Stimulated activated CD8-positive, alpha-beta memory T cell treated with anti-CD3 and anti-CD28 coated beads, Interleukin-15, amount 100 ng/mL, for 1 hour (primary cell): ENCODE results near the gene DNMT3B.
A peak's percentile ranks its signal among the peaks of the same experiment; 100 is the strongest.
"Not testable (repeated sequence)": the region's sequence is repeated elsewhere in the genome, so short reads cannot be mapped to it uniquely, and the experiment has no call there.

Experiments used
- DNase-seq: peaks from one replicate; pipeline ENCODE4 v3.0.0-alpha.2; 2020; ENCODE audit warnings: low read depth

Gene DNMT3B

DNA sequence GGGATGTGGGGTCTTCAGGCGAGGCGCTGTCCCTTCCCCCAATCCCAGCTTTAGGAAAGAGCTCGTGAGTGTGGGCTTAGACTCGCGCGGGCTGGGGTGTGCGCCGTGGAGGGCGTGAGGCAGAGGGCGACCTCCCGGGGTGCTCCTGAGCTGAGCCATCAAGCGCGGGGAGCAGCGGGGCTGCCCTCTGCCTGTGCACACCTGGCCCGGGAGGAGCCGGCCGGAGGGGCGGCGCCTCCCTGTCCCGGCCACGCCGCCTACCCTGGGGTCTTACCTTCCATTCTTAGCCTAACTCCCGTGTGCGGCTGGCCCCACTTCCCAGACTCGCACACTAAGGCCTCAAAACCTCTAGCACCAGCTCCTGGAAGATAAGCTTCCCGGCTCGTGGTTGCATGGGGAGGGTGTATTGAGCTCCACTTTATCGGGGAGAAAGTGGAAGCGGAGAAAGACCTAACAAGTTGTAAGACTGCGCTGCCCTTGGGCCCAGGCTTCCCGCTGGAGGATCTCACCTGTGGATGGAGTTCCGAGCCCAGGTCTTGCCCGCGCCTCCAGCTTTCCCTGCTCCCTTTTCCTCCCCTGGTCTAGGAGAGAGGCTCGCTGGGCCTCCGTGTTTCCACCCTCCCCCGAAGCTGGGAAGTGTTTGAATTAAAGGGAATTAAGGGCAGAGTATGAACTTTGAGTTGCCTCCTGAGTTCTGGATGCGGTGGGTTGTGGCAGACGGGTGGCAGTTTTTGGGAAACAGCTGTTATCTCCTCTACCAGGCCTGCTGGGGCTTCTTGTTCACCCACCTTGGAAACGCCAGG is 1.2 kb downstream of the DNMT3B start:
- no peak for DNase-seq

GRCh38 chr20:32764005-32764960 is 2.1 kb downstream of the DNMT3B start:
- no peak for DNase-seq

DNA sequence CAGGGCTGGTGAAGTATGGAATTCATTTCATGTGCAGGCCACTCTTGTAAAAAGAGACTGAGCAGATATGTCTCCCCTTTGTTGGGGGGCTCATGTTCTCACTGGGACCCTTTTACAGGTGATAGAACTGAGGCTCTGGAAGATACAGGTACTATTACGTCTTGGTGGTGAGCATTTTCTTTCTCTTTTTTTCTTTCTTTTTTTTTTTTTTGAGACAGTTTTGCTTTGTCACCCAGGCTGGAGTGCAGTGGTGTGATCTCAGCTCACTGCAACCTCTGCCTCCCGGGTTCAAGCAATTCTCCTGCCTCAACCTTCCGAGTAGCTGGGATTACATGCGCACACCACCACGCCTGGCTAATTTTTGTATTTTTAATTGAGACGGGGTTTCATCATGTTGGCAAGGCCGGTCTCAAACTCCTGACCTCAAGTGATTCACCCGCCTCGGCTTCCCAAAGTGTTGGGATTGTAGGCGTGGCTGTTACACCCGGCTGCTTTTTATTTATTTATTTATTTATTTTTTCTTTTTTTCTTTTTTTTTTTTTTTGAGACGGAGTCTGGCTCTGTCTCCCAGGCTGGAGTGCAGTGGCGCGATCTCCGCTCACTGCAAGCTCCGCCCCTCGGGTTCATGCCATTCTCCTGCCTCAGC is 3.2 kb downstream of the DNMT3B start:
- DNase-seq: not testable (repeated sequence)

- DNase-seq: no peak
Observed at GRCh38 chr20:32767418-32768198, 5.4 kb downstream of the DNMT3B start.

DNA sequence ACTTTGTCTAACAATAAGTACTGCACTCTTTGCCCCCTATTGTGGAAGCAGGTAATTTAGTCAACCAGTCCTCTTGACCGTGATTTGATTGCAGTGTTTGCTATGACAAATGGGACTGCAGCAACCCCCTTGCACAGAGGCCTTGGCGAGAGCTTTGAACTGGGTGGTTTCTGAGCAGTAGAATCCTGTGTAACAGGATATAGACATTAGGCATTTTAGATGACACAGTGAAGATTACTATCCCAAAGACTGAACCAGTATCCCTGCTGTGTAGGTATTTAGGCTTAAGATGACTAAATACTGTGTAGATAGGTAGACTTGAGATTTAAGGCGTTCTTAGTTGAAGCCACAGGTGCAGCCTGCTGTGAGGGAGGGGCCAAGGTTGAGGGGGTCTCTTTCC is 9.9 kb downstream of the DNMT3B start:
- no peak for DNase-seq

GRCh38 chr20:32773223-32773622 is 11.0 kb downstream of the DNMT3B start:
- no peak for DNase-seq

- no peak for DNase-seq
Observed at GRCh38 chr20:32773855-32774254, 11.7 kb downstream of the DNMT3B start.

DNA sequence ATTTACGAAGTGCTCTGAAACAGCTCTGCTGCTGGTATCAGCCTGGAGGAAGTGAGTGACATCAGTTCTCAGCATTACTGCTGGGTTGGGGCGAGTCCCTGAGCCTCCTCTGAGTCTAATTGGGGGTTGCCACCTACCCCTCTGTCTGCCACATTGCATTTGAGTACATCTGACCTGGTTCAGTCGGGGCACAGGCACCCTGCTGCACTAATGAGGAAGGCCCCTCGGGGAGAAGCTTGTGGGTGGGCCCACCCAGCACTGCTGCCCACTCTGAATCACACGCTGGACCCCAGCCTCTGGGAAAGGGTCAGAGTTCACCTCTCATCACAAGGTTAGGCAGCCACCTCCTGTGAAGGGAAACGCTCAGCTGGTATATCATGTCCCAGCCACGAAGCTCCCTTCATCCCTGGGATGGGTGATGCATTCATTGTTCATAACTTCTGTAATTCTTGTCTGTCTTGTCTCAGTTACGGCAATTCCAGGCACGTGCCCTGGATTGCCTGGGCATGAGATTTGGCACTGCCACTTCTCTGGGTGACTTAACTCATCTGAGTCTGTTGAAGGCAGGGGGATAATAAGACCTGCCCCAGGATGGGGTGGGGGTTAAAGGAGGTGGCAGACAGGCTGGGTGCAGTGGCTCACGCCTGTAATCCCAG is 13.3 kb downstream of the DNMT3B start:
- DNase-seq: no peak

DNA sequence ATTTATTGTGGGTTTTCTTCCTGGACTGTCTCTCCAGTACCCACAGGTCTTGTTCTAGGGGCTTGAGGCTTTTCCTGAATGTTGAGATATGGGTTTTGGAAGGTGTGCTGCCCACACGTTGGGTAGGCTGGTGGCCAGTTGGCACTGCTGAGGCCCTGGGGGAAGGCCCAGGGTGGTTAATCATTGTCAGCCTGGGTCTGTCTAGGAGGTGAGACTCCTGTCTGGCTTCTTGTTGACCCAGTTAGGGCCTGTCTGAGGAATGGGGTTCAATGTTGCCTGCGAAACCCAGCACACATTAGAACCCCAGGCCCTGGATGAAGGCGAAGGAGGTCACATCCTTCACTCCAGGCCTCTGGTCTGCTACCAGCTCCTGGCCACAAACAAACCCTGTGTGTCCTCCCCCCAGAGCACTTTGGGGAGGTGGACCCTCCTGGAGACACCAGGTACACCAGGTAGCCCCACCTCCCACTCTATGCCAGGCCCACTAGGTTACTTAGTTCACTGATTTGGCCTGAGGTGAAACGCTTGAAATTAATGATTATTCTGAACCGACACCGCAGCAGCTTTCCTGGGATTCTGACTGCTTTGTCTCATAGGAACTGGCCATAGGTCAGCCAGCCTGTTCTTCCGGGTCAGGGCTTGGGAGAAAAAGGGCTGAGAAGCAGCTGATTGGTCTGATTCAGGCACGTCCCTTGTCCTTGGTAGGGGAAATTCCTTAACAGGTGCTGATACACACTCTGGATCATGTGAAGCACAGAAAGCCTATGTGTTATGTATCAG is 15.2 kb downstream of the DNMT3B start:
- no peak for DNase-seq

GRCh38 chr20:32779500-32780211 is 17.5 kb downstream of the DNMT3B start:
- no peak for DNase-seq

- no peak for DNase-seq
Observed at GRCh38 chr20:32780278-32780677, 18.1 kb downstream of the DNMT3B start.

DNA sequence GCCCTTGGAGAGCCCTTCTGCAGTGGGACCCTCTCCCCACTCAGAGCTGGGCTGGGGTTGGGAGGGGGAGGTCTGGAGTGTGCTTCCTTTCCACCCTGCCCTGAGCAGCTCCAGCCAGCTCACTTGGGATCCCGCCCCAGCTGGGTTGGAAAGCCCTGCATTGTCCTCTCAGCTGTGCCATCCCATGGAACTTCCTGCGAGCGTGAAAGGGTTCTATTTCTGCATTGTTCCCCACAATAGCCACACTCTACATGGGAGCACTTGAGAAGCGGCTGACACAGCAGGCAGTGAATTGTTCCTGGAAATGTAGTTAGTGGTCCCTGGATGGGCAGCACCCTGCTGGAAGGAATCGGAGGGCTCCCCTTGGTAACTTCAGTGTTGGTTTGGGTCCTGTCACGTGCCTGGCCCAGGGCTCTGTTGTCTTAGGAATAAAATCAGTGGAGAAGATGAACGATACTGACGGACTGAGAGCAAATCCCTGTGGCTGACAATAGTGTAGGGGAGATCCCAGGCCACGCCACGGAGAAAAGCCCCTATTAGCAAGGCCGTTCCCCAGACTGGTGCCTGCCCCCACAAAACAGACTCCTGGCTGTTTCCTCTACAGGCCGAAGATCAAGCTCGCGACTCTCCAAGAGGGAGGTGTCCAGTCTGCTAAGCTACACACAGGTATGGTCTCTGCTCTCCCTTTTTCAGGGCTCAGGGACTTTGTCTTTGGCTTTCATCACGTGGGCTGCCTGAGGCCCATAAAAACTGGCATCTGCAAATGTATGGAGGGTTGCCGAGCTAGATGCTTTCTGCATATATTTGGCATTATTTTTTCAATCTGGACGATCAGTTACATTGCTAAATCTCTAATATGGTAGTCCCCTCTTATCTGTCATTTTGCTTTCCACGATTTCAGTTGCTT is 18.8 kb downstream of the DNMT3B start:
- no peak for DNase-seq

DNA sequence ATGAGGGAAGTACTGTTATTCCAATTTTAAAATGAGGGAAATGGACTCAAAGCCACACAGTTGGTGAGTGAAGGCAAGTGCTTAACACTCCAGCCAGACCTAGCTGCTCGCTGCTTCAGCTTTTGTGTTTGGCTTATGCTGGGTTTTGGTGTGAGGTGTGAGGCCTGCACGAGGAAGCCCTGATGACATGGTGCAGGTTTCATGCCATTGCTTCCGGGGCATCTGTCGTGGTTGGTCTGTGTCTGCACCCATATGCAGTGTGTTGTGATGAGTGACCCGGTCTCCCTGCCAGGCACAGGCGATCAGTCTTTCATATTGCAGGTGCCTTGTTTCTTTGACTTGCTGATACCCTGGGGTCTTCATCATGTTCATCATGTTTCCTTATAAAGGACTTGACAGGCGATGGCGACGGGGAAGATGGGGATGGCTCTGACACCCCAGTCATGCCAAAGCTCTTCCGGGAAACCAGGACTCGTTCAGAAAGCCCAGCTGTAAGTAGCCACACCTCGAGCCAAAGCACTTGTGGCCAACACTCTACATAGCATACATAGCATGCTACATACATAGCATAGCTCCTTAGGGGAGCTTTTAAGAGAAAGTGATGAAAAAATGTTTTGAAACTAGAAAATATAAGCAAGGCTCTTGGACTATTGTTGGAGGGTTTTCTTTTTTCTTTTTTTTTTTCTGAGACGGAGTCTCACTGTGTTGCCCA is 22.3 kb downstream of the DNMT3B start:
- no peak for DNase-seq

DNA sequence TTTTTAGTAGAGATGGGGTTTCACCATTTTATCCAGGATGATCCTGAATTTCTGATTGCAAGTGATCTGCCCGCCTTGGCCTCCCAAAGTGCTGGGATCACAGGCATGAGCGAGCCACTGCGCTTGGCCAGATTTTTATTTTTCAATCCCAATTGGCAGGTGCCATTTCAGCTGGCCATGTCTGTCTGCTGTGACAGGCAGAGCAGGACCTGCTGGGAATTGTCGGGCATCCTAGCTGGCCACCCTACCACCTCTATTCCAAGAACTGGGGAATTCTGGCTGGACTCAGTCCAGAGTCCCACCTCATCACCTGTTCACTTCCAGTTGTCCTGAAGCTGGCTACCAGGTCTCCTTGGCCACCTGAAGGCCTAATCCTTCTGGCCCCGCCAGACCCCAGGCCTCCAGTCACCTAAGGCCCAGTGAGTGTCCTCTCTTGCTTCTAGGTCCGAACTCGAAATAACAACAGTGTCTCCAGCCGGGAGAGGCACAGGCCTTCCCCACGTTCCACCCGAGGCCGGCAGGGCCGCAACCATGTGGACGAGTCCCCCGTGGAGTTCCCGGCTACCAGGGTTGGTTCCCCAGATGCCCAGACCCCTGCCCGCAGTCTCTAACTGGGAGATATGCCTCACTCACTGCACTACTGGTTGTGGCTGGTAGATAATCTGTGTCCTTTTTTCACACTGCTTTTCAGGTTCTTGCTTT is 24.0 kb downstream of the DNMT3B start:
- DNase-seq: no peak

GRCh38 chr20:32787168-32787567 is 25.0 kb downstream of the DNMT3B start:
- DNase-seq: no peak

DNA sequence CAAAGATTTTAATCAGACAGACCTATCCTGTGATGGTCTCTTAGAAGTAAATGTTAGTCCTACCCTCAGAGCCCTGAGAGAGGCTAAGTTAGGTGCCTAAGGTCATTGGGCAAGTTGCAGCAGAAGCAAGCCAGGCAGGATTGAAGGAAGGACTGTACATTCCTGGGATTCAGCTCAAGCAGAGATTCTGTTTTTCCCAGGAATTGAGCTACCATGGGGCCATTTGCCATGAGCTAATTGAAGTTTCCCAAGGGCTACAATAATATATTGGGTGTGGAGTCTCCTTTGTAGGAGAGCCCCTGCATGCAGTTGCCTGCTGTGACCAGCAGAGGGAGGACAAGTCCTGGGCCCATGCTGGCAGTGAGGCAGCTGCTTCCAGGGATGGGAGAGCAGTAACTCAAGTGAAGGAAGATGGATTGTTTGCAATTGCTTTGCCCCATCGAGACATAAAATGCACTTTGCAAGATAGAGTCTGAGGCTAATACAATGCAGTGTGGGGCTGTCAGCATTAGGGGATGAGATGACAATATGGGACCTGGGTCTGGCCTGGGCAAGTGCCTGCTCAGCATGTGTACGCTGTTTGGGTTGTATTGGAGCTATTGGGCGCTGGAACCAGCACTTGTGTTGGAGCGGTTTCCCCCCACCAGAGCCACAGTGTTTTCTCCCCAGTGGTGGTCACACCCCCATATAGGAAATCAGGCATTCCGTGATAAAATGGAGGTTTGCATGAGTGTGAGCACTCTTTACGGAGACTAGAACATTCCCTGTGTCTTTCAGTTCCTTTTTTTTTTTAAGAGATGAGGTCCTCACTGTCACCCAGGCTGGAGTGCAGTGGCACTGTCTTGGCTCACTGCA is 27.9 kb downstream of the DNMT3B start:
- peak; percentile 48 for DNase-seq

- DNase-seq: no peak
Observed at GRCh38 chr20:32790751-32791057, 28.5 kb downstream of the DNMT3B start.
